Neural progenitor cell (in vitro differentiated cells): Measurements from ENCODE around the gene MAGEB1. TPM values are rescaled to one million over a fixed set of nuclear protein-coding genes. Genes with fewer than 3 reads are reported as not detected.

Experiments
- DNase-seq: peaks from one replicate; pipeline ENCODE4 v3.0.0-alpha.2; 2016; ENCODE audit warnings: low spot score
- H2AFZ ChIP-seq: fragments of 200-600 bp; sonication (generic); replicated peaks from 2 replicates; pipeline ENCODE4 v1.6.1; 2016; ENCODE audit warnings: antibody characterized with exemption
- H3F3A ChIP-seq: fragments of 200-600 bp; sonication (generic); 2 replicates; pipeline ENCODE4 v1.6.1; 2016; ENCODE audit warnings: antibody characterized with exemption, low read depth
- H3K27ac ChIP-seq: fragments of 200-600 bp; sonication (generic); 2 replicates; pipeline ENCODE4 v1.5.1; 2016; ENCODE audit warnings: mild to moderate bottlenecking
- H3K27me3 ChIP-seq: fragments of 200-600 bp; sonication (generic); 2 replicates; pipeline ENCODE4 v1.6.1; 2016; ENCODE audit warnings: mild to moderate bottlenecking, moderate library complexity
- H3K36me3 ChIP-seq: fragments of 200-600 bp; sonication (generic); 2 replicates; pipeline ENCODE4 v1.5.1; 2016
- H3K4me1 ChIP-seq: fragments of 200-600 bp; sonication (generic); 2 replicates; pipeline ENCODE4 v1.6.1; 2016; ENCODE audit warnings: mixed run types
- H3K4me2 ChIP-seq: fragments of 200-600 bp; sonication (generic); 2 replicates; pipeline ENCODE4 v1.6.1; 2016
- H3K4me3 ChIP-seq: fragments of 200-600 bp; sonication (generic); 2 replicates; pipeline ENCODE4 v1.5.1; 2016
- H3K79me2 ChIP-seq: fragments of 200-600 bp; sonication (generic); 2 replicates; pipeline ENCODE4 v1.6.1; 2016; ENCODE audit warnings: low read depth
- H3K9ac ChIP-seq: fragments of 200-600 bp; sonication (generic); 2 replicates; pipeline ENCODE4 v1.6.1; 2016
- H3K9me3 ChIP-seq: fragments of 200-600 bp; sonication (generic); 2 replicates; pipeline ENCODE4 v1.5.1; 2016; ENCODE audit warnings: low read depth
- H4K20me1 ChIP-seq: fragments of 200-600 bp; sonication (generic); 2 replicates; pipeline ENCODE4 v1.6.1; 2016; ENCODE audit warnings: low read depth
- H3K27ac Mint-ChIP-seq: 3 replicates; pipeline ENCODE4 v1.8.0; 2021; ENCODE audit warnings: mixed read lengths
- H3K27me3 Mint-ChIP-seq: 2 replicates; pipeline ENCODE4 v1.8.0; 2022; ENCODE audit warnings: low read depth, mild to moderate bottlenecking, inconsistent platforms, moderate library complexity, mixed read lengths; ENCODE audit not compliant: insufficient read depth
- H3K36me3 Mint-ChIP-seq: 3 replicates; pipeline ENCODE4 v1.8.0; 2021; ENCODE audit warnings: mixed read lengths
- H3K4me1 Mint-ChIP-seq: 3 replicates; pipeline ENCODE4 v1.8.0; 2021; ENCODE audit warnings: mixed read lengths
- H3K4me3 Mint-ChIP-seq: 3 replicates; pipeline ENCODE4 v1.8.0; 2021; ENCODE audit warnings: mild to moderate bottlenecking, moderate library complexity, mixed read lengths
- H3K9me3 Mint-ChIP-seq: 3 replicates; pipeline ENCODE4 v1.8.0; 2020; ENCODE audit warnings: mixed read lengths
- CTCF ChIP-seq: fragments of 200-600 bp; sonication (generic); IDR thresholded peaks from 2 replicates; pipeline ENCODE4 v1.5.1; 2017; ENCODE audit warnings: antibody characterized with exemption, mild to moderate bottlenecking
- EZH2 ChIP-seq: fragments of 200-600 bp; sonication (generic); IDR thresholded peaks from 2 replicates; pipeline ENCODE4 v1.6.1; 2017; ENCODE audit warnings: antibody characterized with exemption, mild to moderate bottlenecking, moderate library complexity
- EZH2phosphoT487 ChIP-seq: fragments of 200-600 bp; sonication (generic); IDR thresholded peaks from 2 replicates; pipeline ENCODE4 v1.6.1; 2017; ENCODE audit warnings: antibody characterized with exemption
- total RNA-seq: library from RNA; depleted of rRNA; stranded (reverse); fragments of >200 nt; gene quantifications from 2 replicates; pipeline ENCODE4 v1.2.3, GENCODE V29; 2015; ENCODE audit warnings: low replicate concordance

MAGEB1 gene
- total RNA-seq: not detected in 2 replicates

- Histone ChIP-seq H3K27me3 (no peaks in the 10 kb centered on the region), H3K36me3 (no peaks in the 10 kb centered on the region), H4K20me1 (no peaks in the 10 kb centered on the region), H3K4me1 (no peaks in the 10 kb centered on the region), H3K4me2 (no peak within 1 kb of the TSS), H3K4me3 (no peak within 1 kb of the TSS), H3K79me2 (no peaks in the 10 kb centered on the region), H3K27ac (no peak within 1 kb of the TSS), H2AFZ (no peak within 1 kb of the TSS), H3K9me3 (no peaks in the 10 kb centered on the region), H3K9ac (no peak within 1 kb of the TSS), H3F3A (no peaks in the 10 kb centered on the region)
- H3K36me3 Mint-ChIP-seq: no peaks in the 10 kb centered on the region
- H3K27ac Mint-ChIP-seq: no peak within 1 kb of the TSS
- DNase-seq: peak; percentile 4
- H3K27me3 Mint-ChIP-seq: peaks cover 2% of the 10 kb centered on the region
- no peak within 1 kb of the TSS for H3K4me3 Mint-ChIP-seq
- peaks cover 15% of the 10 kb centered on the region for H3K9me3 Mint-ChIP-seq
- TF ChIP-seq CTCF: no peak
- TF ChIP-seq EZH2phosphoT487: no peak
- TF ChIP-seq EZH2: no peak
- H3K4me1 Mint-ChIP-seq: no peaks in the 10 kb centered on the region
Observed at GRCh38 chrX:30246769-30247489, at the start of gene MAGEB1. Gene MAGEB1, plus strand, starts transcription at chrX:30247146. Its CDS starts 3,348 bp downstream, at chrX:30250494.

- no peak overlapping the region for H3K27ac Mint-ChIP-seq
- DNase-seq: no peak
Observed at GRCh38 chrX:30212172-30212571, 34.8 kb upstream of the MAGEB1 start.

GRCh38 chrX:30215357-30215843 is 31.5 kb upstream of the MAGEB1 start, which contains the start of gene MAGEB2:
Gene MAGEB2, plus strand, starts transcription at chrX:30215563. Its CDS starts 3,018 bp downstream, at chrX:30218581.
- H3K27me3 Mint-ChIP-seq: peaks cover 3% of the 10 kb centered on the region
- Histone ChIP-seq H3K9me3 (no peaks in the 10 kb centered on the region), H3F3A (no peaks in the 10 kb centered on the region), H3K4me2 (no peak within 1 kb of the TSS), H3K27ac (no peak within 1 kb of the TSS), H3K27me3 (no peaks in the 10 kb centered on the region), H2AFZ (no peak within 1 kb of the TSS), H3K36me3 (no peaks in the 10 kb centered on the region), H3K4me1 (no peaks in the 10 kb centered on the region), H3K9ac (no peak within 1 kb of the TSS), H4K20me1 (no peaks in the 10 kb centered on the region), H3K79me2 (no peaks in the 10 kb centered on the region), H3K4me3 (no peak within 1 kb of the TSS)
- no peak within 1 kb of the TSS for H3K4me3 Mint-ChIP-seq
- peaks cover 4% of the 10 kb centered on the region for H3K9me3 Mint-ChIP-seq
- DNase-seq: no peak
- no peak within 1 kb of the TSS for H3K27ac Mint-ChIP-seq
- no peaks in the 10 kb centered on the region for H3K36me3 Mint-ChIP-seq
- no peaks in the 10 kb centered on the region for H3K4me1 Mint-ChIP-seq
- TF ChIP-seq EZH2: no peak
- TF ChIP-seq CTCF: peak; percentile 10

More at GRCh38 chrX:30212172-30212571, 34.8 kb upstream of the MAGEB1 start:
- no peak for TF ChIP-seq EZH2
- TF ChIP-seq CTCF: no peak
- no peak for TF ChIP-seq EZH2phosphoT487
- Mint-ChIP-seq H3K4me3 (no peak overlapping the region), H3K27me3 (peaks cover 2% of the 10 kb centered on the region), H3K4me1 (no peaks in the 10 kb centered on the region), H3K36me3 (no peaks in the 10 kb centered on the region), H3K9me3 (peaks cover 4% of the 10 kb centered on the region)
- H3K9ac ChIP-seq: no peak overlapping the region
- H3K79me2 ChIP-seq: no peaks in the 10 kb centered on the region
- H3K9me3 ChIP-seq: peaks cover 3% of the 10 kb centered on the region
- no peak overlapping the region for H3K4me3 ChIP-seq
- no peaks in the 10 kb centered on the region for H3K4me1 ChIP-seq
- H3K27me3 ChIP-seq: no peaks in the 10 kb centered on the region
- no peaks in the 10 kb centered on the region for H4K20me1 ChIP-seq
- H3K4me2 ChIP-seq: no peak overlapping the region
- H3F3A ChIP-seq: no peaks in the 10 kb centered on the region
- no peak overlapping the region for H2AFZ ChIP-seq
- no peak overlapping the region for H3K27ac ChIP-seq
- H3K36me3 ChIP-seq: no peaks in the 10 kb centered on the region
